HG03571 (cell line): ENCODE results near the gene TCAIM.

Source experiments
- ATAC-seq: cut with Tn5 transposase; IDR thresholded peaks from one replicate; pipeline ENCODE4 v1.9.1; 2021; ENCODE audit not compliant: unreplicated experiment

Gene TCAIM

GRCh38 chr3:44442596-44443309 is 104.2 kb downstream of the TCAIM start:
- ATAC-seq, result no peak

- ATAC-seq, result no peak
These were observed 105.9 kb downstream of the TCAIM start for GRCh38 chr3:44444437-44444836.

DNA sequence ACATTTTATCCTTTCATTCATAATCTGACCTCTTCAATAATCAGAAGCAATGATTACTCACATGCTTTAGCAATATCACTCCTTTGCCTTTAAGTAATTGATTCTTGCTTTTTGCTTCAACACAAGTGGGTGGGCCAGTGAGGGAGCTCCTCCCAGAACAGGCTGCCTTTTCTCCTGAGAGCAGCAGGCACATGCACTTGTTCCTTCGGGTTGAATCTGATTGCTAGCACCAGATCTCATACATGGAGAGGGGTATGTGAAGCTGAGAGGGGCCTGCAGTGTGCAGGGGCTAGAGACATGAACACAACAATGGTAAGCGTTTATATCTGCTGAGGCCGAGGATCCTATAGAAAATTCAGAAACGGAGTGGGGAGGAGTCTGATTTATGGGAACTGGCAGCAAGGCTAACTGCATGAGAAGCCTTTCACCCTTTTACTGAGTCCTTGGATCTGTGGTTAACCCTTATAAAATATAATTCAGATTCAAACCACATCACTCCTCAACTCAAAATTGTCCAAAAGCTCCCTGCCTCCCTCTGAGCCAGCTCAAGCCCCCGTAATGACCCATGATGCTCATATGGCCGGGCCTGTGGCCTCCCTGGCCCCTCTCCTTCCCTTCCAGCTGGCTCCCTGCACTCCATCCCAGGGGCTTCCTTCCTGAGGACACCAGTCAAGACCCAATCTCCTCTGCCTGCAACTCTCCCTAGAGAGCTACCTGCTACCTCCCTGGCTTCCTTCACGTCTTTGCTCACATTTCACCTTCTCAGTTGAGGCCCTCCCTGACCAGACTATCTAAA is 106.5 kb downstream of the TCAIM start:
- no peak for ATAC-seq

DNA sequence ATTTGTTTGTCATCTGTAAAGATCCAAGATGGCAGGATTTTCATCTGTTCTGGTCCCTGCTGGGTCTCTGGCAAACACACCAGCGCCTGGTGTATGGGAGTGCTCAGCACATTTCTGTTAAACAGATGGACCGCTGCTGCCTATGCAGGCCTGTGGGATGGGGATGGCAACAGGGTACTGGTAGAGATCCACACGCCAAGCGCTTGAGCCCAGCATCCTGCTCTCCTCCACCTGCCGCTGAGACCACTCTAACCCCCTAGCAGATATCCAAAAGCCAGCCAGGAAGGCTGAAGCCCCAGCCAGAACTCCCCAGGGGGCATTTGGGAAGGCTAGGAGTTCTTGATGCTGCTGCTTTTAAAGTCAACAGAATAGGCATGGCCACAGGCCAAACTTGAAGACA is 107.2 kb downstream of the TCAIM start:
- no peak for ATAC-seq

GRCh38 chr3:44446929-44447328 is 108.4 kb downstream of the TCAIM start:
- ATAC-seq, result no peak

- ATAC-seq, result no peak
These were observed 112.9 kb downstream of the TCAIM start for GRCh38 chr3:44451441-44451840.

- no peak for ATAC-seq
These were observed 115.7 kb downstream of the TCAIM start for GRCh38 chr3:44454258-44454657.

GRCh38 chr3:44455318-44455717 is 116.8 kb downstream of the TCAIM start:
- no peak for ATAC-seq
